GM19035 (cell line): Measurements from ENCODE around the gene AP1S2.
"Not testable (repeated sequence)": the region's sequence is repeated elsewhere in the genome, so short reads cannot be mapped to it uniquely, and the experiment has no call there.

ENCODE experiments used
- ATAC-seq: cut with Tn5 transposase; IDR thresholded peaks from one replicate; pipeline ENCODE4 v1.9.1; 2021; ENCODE audit not compliant: unreplicated experiment

Gene AP1S2

DNA sequence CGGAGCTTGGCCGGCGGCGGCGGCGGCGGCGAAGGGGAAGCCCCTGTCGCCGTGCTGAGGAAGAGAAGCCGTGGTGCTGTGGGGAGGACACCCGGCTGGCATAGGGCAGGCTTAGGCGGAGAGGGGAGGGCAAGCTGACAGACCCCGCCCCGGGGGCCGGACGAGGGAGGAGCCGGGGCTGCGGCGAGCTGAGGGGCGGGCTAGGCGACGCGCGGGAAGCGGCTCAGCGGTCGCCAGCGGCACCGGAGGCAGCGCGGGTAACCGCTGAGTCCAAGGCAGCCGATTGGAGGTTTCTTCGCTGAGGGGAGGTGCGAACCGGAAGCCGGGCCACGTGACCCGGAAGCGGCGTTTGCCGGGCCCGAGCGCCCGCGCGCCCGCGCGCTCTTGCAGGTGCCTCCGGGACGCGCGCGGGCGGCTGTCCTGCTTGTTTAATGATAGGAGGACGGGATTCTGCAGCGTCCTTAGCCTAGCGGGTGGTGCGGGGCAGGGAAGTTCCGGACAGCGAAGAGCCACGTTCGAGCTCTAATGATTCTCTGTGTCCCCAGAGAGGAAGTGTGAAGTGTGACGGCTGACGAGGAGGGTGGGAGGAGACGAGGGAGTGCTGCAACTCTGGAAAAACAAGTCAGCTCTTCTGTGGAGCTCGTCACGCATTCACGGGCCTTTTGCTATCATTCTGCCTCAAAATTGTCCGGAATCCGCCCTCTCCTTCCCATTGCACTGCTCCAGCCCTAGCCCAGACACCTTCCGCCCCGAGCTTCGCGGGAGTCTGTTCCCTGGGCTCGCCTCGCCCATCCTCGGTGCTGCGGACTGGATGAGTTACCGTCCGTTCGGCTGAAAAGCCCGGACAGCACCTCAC lies at the start of gene AP1S2:
Gene AP1S2, minus strand, starts transcription at position 102 of the 856 bp plus-strand sequence. CDS start 2,289 bp downstream, outside the sequence.
- peak; percentile 93 for ATAC-seq

DNA sequence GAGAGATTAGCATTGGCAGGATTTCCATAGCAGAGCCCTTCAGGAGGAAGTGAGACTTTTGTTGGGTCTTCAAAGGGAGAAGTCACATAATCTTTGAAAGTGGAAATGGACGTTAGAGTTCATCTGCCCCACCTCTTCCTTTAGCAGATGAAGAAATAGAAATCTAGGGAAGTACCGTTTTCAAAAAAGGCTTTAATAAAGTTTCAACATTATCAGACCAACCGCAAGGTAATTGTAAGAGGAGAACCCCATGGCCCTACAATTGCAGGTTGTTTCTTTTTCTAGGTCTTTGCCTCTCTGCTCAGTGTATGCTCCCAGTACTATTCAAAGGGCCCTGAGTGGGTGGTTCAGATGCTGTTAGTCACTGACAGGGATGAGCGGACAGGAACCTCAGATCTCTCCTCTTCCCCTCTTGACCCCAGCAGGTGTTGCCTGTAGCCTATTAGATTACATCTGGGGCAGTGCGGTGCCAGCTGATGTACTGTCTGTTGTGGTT lies 48.6 kb upstream of the AP1S2 start:
- ATAC-seq: peak; percentile 92

DNA sequence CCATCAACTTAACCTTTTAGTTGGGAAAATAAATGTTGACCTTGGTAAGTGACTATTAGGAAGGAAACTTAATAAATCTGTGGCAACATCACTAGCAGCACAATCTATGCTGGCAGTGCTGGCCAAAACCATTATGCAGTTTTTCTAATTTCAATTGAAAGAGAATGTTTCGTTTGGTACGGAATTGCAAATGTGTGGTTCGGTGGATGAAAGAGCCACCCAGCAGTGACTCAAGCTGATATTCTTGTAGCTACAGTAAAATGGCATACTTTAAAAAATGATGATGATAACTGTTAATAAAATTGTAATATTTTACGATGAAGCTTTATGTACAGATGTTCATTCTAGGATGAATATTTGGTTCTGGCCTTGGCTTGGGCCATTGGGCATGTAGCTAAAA lies 40.7 kb upstream of the AP1S2 start:
- no peak for ATAC-seq

DNA sequence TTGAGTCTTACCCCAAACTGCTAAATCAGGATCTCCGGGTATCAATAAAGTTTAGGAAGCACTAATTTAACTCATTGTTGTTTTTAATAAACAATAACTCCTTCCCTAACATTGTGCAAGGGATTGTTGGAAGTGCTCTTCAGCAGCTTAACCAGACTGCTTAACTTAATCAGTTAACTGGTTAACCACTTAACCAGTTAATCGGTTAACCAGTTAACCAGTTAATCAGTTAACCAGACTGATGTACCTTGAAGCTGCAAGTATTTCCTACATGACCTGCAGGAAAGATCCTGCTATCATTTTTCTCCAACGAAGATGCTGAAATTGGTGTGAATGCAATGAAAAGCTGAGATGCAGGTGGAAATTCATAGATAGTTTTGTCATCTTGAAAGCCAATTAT lies 40.1 kb upstream of the AP1S2 start:
- ATAC-seq: no peak

DNA sequence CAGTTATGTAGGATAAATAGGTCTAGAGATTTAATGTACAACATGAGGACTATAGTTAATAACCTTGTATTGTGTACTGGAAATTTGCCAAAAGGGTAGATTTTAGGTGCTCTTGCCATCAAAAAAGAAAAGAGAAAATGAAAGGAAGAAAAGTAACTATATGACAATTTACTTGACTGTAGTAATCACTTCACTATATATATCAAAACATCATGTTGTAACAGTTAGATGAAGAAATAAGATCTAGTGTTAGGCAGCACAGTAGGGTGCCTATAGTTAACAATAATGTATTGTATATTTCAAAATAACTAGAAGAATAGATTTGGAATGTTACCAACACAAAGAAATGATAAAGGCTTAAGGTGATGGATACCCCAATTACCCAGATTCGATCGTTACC lies 35.9 kb upstream of the AP1S2 start:
- no peak for ATAC-seq

DNA sequence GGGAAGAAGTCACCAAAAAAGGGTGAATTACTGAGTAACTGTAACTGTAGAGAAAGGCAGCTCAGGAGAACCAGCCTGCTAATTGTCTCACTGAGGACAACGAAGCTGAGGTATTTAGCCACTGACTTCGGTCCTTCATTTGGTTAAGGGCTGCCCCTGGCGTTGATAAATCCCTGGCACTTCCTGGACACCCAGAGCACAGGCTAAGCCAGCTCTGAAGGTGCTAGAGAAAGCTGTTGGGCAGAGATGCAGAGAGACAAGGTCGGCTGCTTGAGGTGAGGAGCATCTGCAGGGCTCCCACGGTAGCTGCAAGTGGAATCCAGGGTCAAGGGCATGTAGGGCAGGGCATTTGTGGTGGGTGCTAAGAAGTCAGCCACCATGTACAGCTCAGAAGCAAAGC lies 33.4 kb upstream of the AP1S2 start:
- ATAC-seq: no peak

DNA sequence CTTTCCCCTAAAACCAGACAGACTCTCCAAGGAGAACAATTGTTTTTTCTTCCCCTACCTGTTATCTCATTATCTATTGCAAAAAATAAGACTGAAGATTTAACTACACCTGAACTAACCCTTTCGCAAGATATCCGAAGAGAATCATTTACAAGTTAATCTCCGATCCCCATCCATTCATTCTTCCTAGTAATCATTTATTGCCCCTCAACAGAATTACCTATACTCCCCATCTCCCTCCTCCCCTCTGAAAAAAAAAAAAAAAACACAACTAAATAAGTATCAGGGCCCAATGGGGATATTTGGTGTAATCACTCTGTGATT lies 28.9 kb upstream of the AP1S2 start:
- no peak for ATAC-seq

DNA sequence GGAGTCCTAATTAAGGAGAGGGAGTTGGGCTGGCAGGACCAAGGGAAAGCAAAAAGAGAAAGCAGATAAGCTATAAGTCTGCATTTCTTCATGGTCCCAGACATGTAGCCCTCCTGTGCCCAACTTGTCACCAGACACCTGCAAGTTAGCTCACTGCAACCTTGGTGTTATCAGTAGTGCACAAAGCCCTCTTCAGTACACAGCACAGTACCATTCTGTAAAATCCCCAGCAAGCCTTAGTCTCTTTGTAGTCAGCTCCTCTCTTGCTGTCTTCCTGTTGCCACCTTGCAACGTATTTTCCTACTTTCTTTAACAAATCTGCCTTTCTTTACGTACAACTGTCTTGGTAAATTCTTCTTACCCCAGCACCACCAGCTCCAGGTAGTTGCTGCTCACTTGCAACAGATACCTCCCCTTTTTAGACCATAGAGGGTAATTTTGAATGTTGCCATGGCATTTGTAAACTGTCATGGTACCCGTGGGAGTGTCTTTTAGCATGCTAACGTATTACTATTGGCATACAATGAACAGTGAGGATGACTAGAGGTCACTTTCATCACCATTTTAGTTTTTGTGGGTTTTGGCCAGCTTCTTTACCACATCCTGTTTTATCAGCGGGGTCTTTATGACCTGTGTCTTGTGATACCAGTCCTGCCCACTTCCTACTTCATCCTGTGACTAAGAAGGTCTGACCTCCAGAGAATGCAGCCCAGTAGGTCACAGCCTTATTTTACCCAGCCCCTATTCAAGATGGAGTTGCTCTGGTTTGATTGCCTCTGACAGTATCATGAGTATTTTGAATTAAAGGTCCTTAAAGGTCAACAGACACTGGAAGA lies 28.3 kb upstream of the AP1S2 start:
- ATAC-seq: peak; percentile 78

DNA sequence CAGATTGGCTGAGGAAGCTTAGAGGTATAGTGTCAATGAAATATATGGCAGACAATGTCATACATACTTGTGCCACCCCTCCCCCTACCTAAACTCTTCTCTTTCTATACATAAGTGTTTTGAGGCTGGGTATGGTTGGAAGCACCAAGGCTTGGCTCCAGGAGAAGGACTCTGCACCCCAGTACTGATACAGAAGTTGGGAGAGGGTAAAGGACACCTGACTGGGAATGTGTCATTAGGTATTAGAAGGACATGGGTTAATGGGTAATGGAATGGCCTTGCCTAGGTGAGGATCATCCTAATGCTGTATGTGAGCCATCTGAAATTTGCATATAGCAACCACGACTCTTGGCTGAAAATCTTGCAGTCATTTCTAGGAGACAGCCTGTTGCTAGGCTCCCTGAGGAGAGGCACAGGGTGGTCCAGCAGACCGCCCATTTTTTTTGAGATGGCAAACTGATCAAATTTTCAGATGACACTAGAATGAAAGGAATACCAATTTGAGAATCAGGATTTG lies 26.8 kb upstream of the AP1S2 start:
- no peak for ATAC-seq

DNA sequence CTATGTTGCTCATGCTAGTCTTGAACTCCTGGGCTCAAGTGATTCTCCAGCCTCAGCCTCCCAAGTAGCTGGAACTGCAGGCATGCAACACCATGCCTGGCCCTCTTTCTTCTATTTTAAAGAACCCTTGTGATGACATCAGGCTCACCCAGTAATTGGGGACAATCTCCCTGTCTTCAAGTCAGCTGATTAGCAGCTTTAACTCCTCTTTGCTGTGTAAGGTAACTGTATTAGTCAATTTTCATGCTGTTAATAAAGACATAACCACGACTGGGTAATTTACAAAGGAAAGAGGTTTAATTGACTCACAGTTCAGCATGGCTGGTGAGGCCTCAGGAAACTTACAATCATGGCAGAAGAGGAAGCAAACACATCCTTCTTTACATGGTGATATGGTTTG lies 23.3 kb upstream of the AP1S2 start:
- not testable (repeated sequence) for ATAC-seq

DNA sequence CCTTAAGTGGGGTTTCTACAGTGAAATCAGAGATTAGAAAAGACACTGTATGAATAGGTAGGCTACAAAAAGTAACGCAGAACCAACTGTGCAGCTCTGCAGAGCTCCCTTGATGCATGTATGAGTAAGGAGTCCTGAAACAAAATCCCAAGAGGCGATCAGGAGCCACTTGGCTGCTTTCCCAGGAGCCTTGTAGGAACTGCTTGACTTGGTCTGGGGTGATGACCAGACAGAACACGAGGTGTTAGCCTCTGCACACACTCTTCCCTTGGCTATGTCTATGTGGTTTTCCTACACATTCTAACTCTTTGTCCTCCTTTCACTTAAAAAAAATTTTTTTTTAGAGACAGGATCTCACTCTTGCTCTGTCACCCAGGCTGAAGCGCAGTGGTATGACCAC lies 22.8 kb upstream of the AP1S2 start:
- ATAC-seq: no peak

DNA sequence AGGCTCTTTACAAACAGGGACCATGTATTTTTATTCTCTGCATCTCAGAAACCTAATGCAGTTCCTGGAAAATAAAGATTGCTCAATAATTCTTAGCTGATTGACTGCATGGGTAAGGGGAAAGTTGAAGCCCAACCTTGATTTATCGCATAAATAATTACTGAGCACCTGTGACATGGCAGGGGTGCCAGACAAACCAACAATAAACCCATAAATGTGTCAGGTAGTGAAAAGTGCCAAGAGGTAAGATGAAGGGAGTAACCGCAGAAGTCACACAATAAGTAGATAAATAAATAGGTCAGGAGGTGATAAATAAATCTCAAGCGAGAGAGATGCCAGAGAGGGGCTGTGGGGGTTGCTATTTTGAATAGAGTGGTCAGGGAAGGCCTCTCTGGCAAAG lies 20.1 kb upstream of the AP1S2 start:
- ATAC-seq: no peak

DNA sequence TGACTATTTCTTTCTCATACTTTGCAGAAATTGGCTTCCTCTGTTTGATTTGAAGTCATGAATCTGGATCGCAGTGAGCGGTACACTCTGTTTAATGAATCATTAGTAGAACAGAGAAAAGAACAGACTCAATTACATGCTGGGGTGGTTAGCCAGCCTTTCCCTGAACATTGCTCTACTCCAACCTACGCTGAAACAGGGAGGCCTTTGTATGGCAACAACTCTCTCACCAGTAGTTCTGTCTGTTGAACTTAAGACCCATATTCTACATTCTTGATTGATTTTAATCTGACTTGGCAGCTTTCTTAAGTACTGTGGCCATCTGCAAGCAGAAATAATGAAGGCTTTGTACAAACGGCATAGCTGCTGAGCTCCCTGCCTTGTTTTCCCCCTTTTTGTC lies 19.0 kb upstream of the AP1S2 start:
- no peak for ATAC-seq

DNA sequence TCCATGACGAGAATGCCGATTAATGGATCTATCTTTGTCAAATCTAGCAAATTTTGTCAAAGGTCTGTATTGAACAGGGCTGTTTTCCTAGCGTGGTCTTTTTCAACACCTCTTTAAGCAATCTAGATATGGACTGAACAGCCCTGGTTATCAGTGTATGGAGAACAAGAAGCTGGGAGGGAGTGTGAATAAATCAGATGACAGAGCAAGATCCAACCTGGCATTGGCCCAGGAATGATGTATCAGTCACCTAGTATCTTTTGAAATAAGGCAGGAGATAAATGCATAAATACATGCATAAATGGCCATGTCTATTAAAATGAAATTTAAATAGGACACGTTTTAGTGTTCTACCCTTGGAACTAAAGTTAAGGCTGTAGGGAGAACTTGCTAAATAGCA lies 15.7 kb upstream of the AP1S2 start:
- no peak for ATAC-seq

DNA sequence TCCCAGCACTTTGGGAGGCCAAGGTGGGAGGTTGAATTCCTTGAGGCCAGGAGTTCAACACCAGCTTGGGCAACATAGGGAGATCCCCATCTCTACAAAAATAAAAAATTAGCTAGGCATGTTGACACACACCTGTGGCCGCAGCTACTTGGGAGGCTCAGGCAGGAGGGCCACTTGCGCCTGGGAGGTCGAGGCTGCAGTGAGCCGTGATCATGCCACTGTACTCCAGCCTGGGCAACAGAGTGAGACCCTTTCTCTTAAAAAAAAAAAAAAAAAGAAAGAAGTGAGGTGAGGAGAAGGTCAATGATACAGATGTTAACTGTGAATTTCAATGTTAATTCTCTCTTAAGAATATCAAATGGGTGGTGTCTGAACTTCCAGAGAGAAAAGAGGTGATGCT lies 15.1 kb upstream of the AP1S2 start:
- no peak for ATAC-seq

DNA sequence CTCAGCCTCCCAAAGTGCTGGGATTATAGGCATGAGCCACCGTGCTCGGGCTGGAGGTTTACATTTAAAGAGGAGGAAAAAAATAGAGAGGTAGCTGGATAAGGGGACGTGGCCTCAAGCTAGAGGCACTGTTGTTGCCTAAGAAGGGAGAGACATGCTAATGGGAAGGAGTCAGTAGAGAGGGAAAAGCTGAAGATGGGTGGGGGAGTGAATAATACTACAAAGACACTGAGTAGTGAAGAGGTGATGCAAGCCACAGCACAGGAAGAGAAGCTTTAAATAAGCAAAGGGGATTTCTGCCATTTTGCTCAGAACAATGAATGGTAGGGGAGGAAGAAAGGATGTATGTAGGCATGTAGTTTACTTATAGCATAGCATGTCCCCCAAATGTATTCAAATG lies 11.5 kb upstream of the AP1S2 start:
- ATAC-seq: no peak

DNA sequence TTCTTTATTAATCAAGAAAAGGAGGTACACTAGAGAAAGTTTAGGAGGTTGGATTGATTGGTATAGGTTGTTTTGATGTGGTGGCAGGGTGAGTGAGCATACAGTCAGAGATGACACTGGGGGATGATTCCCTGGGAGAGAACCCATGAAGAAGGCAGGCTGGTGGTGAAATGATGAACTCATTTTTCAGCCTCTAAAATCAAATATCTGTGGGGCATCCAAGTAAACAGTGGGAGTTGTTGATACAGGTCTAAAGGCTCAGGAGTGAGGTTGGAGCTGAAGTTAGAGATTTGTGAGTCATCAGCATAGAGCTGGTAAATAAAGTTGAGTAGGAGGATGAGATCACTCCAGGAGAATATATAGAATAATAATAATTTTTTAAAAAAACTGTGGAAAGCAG lies 10.0 kb upstream of the AP1S2 start:
- no peak for ATAC-seq

DNA sequence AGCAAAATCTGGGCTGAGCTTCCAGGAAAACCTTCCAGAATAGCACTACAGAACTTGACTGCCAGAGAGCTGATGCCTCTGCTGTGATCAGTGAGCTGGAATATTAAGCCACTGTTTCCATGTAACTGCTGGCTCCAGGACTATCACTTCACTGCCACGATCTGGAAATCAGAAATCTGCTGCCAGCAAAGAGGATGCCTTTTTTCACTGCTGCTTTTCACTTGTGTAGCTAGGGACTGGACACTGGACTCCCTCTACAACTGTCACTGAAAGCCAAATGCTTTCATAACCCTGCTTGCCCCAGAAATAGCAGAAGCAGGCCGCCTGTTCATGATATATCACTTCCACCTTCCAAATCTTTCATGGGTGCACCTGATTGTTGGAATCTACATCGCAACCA lies 9.4 kb upstream of the AP1S2 start:
- no peak for ATAC-seq

DNA sequence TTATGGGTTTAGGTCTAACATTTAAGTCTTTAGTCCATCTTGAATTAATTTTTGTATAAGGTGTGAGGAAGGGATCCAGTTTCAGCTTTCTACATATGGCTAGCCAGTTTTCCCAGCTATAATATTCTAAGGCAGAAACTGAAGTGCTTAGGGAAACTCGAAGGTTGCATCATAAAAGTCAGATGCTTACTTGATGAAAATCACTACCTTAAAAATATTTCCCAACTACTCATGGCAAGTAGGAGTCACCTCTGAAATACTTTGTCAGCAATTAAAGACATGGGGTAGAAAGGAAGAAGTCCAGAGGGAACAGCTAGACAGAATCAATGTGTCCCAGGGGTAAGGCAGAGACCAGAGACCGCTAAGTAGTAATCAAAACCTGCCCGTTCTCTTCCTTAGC lies 6.3 kb upstream of the AP1S2 start:
- no peak for ATAC-seq

DNA sequence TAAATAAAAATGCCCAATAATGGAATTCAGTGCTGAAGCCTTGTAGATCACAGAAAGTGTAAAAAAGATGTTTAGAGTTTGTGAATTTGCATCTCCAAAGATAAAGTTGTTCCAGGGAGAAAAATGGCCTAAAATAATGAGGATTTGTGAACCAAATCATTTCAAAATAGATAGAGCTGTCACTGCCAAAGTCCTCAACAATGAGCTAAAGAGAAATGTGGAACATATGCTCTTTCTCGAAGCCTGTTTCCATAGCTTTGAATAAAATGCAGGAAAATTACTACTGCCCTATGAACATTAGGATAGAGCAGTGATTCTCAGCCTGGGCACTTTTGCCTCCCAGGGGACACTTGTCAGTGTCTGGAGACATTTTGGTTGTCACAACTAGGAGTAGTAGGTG lies 3.4 kb upstream of the AP1S2 start:
- ATAC-seq: no peak

DNA sequence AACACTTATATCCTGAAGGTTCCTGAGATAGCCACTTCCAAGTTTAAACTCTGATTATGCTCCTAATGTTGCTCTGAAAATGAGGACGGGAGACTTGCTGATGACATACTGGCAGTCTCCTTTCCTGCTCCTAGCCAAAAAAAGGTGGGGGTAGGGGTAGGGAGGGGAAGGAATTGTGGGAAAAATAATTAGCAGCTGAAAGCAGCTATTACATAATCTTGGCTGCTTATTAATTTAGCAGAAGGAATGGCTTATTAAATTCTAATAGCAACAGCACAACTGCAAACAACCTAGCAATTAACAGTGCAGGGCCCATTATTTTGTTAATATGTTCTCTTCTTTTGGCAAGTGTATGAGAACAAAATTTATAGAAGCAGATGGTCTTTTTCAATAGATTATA lies 2.0 kb upstream of the AP1S2 start:
- ATAC-seq: no peak

DNA sequence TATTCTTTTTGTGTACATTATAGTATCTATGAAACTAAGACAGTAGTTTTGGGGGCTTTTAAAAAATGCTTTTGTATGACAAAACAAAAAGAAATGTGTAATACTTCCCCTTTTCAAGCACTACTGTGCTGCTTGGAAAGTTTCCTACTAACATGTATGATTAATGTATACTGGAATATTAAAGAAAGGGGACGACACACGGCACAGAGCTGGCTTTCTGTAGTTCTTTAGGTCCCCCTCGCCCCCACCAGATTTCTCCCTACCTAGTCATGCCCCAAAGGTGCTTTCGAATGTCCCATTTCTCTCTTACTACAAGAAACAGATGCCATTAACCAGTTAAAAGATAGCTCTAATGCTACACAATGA lies 1.6 kb upstream of the AP1S2 start:
- ATAC-seq: no peak
